Body of pancreas (tissue), 4 donors: ENCODE measurements around the gene ATP4B. TPM values are rescaled to one million over a fixed set of nuclear protein-coding genes. Genes with fewer than 3 reads are reported as not detected.

ENCODE experiments used
- ATAC-seq: fragments of 150-250 bp; one replicate; pipeline ENCODE4 v1.9.1; 2016
- DNase-seq, 4 donors: peaks; one replicate each; pipeline ENCODE4 v3.0.0-alpha.2; 2019
- H3K27ac ChIP-seq, 4 donors: fragments of 200-600 bp; sonication (generic); 1 replicate in 3 of 4; 2 replicates in 1 of 4; pipeline versions ENCODE4 v1.5.1 to v1.6.1; 2016 to 2019; ENCODE audit warnings: mild to moderate bottlenecking in 1 of 4, mixed read lengths in 1 of 4, moderate library complexity in 1 of 4
- H3K27me3 ChIP-seq, 2 donors: fragments of 200-600 bp; sonication (generic); one replicate each; pipeline ENCODE4 v1.6.0; 2016; ENCODE audit warnings: mild to moderate bottlenecking in 1 of 2
- H3K36me3 ChIP-seq, 2 donors: fragments of 200-600 bp; sonication (generic); replicated peaks in 1 of 2; 2 replicates each; pipeline ENCODE4 v1.5.1; 2016; ENCODE audit warnings: low read depth in 2 of 2; ENCODE audit not compliant: insufficient read depth in 1 of 2
- H3K4me1 ChIP-seq: fragments of 200-600 bp; sonication (generic); one replicate; pipeline ENCODE4 v1.6.0; 2016
- H3K4me3 ChIP-seq, 2 donors: fragments of 200-600 bp; sonication (generic); 1 replicate in 1 of 2; 2 replicates in 1 of 2; pipeline ENCODE4 v1.5.1; 2016 to 2019
- H3K9me3 ChIP-seq, 3 donors: fragments of 200-600 bp; sonication (generic); 1 replicate in 2 of 3; 2 replicates in 1 of 3; pipeline ENCODE4 v1.5.1; 2016
- CTCF ChIP-seq, 7 experiments: fragments of 450-650 bp in 4 of 7; fragments of 200-600 bp in 3 of 7; sonication (generic) in 3 of 7; IDR thresholded peaks; one replicate each; pipeline ENCODE4 v1.5.1; 2016 to 2019; ENCODE audit warnings: antibody characterized with exemption in 7 of 7
- POLR2A ChIP-seq, 3 donors: fragments of 450-650 bp; IDR thresholded peaks; one replicate each; pipeline ENCODE4 v1.6.1; 2016; ENCODE audit warnings: antibody characterized with exemption in 3 of 3, mild to moderate bottlenecking in 2 of 3
- WGBS, 2 donors: methylation state at CpG; one replicate each; pipeline ENCODE4 v1.1.5; 2017; 5-methylcytosine and 5-hydroxymethylcytosine counted together
- intact Hi-C: fragments of 100-400 bp; cut with DNase I; formaldehyde crosslinking; loops from one replicate; pipeline ENCODE4 v1.15.1; 2023
- total RNA-seq, 2 donors: library from RNA; depleted of rRNA; stranded (reverse); fragments of >200 nt; gene quantifications; one replicate each; pipeline ENCODE4 v1.1.0, GENCODE V29; 2016

The ATP4B gene
- total RNA-seq, 2 donors from 2014 or later = not detected

GRCh38 chr13:113654175-113654560, 3.8 kb downstream of the ATP4B start:
- no peaks in the 10 kb centered on the region for H3K27me3 ChIP-seq
- H3K4me1 ChIP-seq = no peaks in the 10 kb centered on the region
- TF ChIP-seq POLR2A (IDR thresholded peaks at IDR 0.05) = no peak
- TF ChIP-seq CTCF (IDR thresholded peaks at IDR 0.05) = no peak
- 81 to 88% methylated on average over 9 of the region's 9 CpGs for WGBS, 2 donors
- H3K4me3 ChIP-seq = no peak overlapping the region
- no peaks in the 10 kb centered on the region for H3K36me3 ChIP-seq
- H3K27ac ChIP-seq = no peak overlapping the region
- ATAC-seq (no peak), DNase-seq (peak in 1 of 4 donors; percentile 1)
- intact Hi-C loops = no loop called here
- no peaks in the 10 kb centered on the region for H3K9me3 ChIP-seq

- intact Hi-C loops = no loop called here
- no peaks in the 10 kb centered on the region for H3K9me3 ChIP-seq
- ATAC-seq = no peak
- H3K4me1 ChIP-seq = no peaks in the 10 kb centered on the region
- H3K4me3 ChIP-seq = no peak overlapping the region
- 74 to 78% methylated on average over 19 to 24 of the region's 24 CpGs for WGBS, 2 donors
- no peaks in the 10 kb centered on the region for H3K27me3 ChIP-seq
- H3K36me3 ChIP-seq = no peaks in the 10 kb centered on the region
- TF ChIP-seq POLR2A (IDR thresholded peaks at IDR 0.05) (no peak), CTCF (IDR thresholded peaks at IDR 0.05) (no peak)
- DNase-seq = peak in 2 of 4 donors; percentile 4 to 11
- H3K27ac ChIP-seq = no peak overlapping the region
Measured at GRCh38 chr13:113653264-113654174, 4.5 kb downstream of the ATP4B start.

GRCh38 chr13:113652404-113653263, 5.4 kb downstream of the ATP4B start:
- no peak for TF ChIP-seq POLR2A (IDR thresholded peaks at IDR 0.05)
- TF ChIP-seq CTCF (IDR thresholded peaks at IDR 0.05) = no peak
- Histone ChIP-seq H3K4me1 (peaks cover 4% of the 10 kb centered on the region), H3K4me3 (no peak overlapping the region), H3K9me3 (no peaks in the 10 kb centered on the region), H3K36me3 (no peaks in the 10 kb centered on the region), H3K27ac (no peak overlapping the region), H3K27me3 (no peaks in the 10 kb centered on the region)
- peak in 2 of 4 donors; percentile 2 to 10 for DNase-seq
- 87 to 91% methylated on average over 12 to 24 of the region's 24 CpGs for WGBS, 2 donors
- intact Hi-C loops = no loop called here
- ATAC-seq = no peak

- no peak for TF ChIP-seq CTCF (IDR thresholded peaks at IDR 0.05)
- TF ChIP-seq POLR2A (IDR thresholded peaks at IDR 0.05) = no peak
- ATAC-seq (no peak), DNase-seq (peak in 2 of 4 donors; percentile 4 to 10)
- WGBS, 2 donors = 91% methylated on average over 35 to 37 of the region's 37 CpGs
- Histone ChIP-seq H3K27me3 (no peaks in the 10 kb centered on the region), H3K9me3 (no peaks in the 10 kb centered on the region), H3K27ac (no peak overlapping the region), H3K36me3 (no peaks in the 10 kb centered on the region), H3K4me3 (no peak overlapping the region), H3K4me1 (peaks cover 12% of the 10 kb centered on the region)
- intact Hi-C loops = no loop called here
Measured at GRCh38 chr13:113651511-113652403, 6.2 kb downstream of the ATP4B start.
